Activated CD4-positive, alpha-beta T cell treated with anti-CD3 and anti-CD28 coated beads for 1 hour (primary cell): ENCODE data around the gene ZDHHC14.
A peak's percentile ranks its signal among the peaks of the same experiment; 100 is the strongest.
"Not testable (repeated sequence)": the region's sequence is repeated elsewhere in the genome, so short reads cannot be mapped to it uniquely, and the experiment has no call there.

Source experiments
- DNase-seq: peaks from one replicate; pipeline ENCODE4 v3.0.0-alpha.2; 2020

The ZDHHC14 gene

GRCh38 chr6:157380779-157381561 is at the start of gene ZDHHC14:
ZDHHC14 (plus strand) TSS chr6:157381190.
- DNase-seq: peak; percentile 84

GRCh38 chr6:157332813-157333212 is 48.2 kb upstream of the ZDHHC14 start:
- no peak for DNase-seq

GRCh38 chr6:157333537-157333936 is 47.5 kb upstream of the ZDHHC14 start:
- DNase-seq: no peak

- DNase-seq: no peak
Measured at GRCh38 chr6:157333956-157334355, 47.0 kb upstream of the ZDHHC14 start.

GRCh38 chr6:157335829-157336228 is 45.2 kb upstream of the ZDHHC14 start:
- no peak for DNase-seq

GRCh38 chr6:157337276-157337675 is 43.7 kb upstream of the ZDHHC14 start:
- DNase-seq: not testable (repeated sequence)

GRCh38 chr6:157337751-157338150 is 43.2 kb upstream of the ZDHHC14 start:
- no peak for DNase-seq

GRCh38 chr6:157339432-157339831 is 41.6 kb upstream of the ZDHHC14 start:
- DNase-seq: no peak

GRCh38 chr6:157343732-157344131 is 37.3 kb upstream of the ZDHHC14 start:
- no peak for DNase-seq

GRCh38 chr6:157346373-157346772 is 34.6 kb upstream of the ZDHHC14 start:
- no peak for DNase-seq

GRCh38 chr6:157358287-157358686 is 22.7 kb upstream of the ZDHHC14 start:
- DNase-seq: no peak

GRCh38 chr6:157361886-157362285 is 19.1 kb upstream of the ZDHHC14 start:
- DNase-seq: no peak

GRCh38 chr6:157364705-157365104 is 16.3 kb upstream of the ZDHHC14 start:
- DNase-seq: no peak

GRCh38 chr6:157366648-157367047 is 14.3 kb upstream of the ZDHHC14 start:
- no peak for DNase-seq

GRCh38 chr6:157368359-157369049 is 12.5 kb upstream of the ZDHHC14 start:
- DNase-seq: no peak

GRCh38 chr6:157370755-157371154 is 10.2 kb upstream of the ZDHHC14 start:
- DNase-seq: no peak

GRCh38 chr6:157372501-157373280 is 8.3 kb upstream of the ZDHHC14 start:
- no peak for DNase-seq

GRCh38 chr6:157374889-157375443 is 6.0 kb upstream of the ZDHHC14 start:
- no peak for DNase-seq

GRCh38 chr6:157376241-157376640 is 4.7 kb upstream of the ZDHHC14 start:
- no peak for DNase-seq

- DNase-seq: no peak
Measured at GRCh38 chr6:157376706-157377230, 4.2 kb upstream of the ZDHHC14 start.

GRCh38 chr6:157379656-157380457 is 1.1 kb upstream of the ZDHHC14 start:
- peak; percentile 81 for DNase-seq

- no peak for DNase-seq
Measured at GRCh38 chr6:157380458-157380778, 572 bp upstream of the ZDHHC14 start.
